NCI-H748 treated with DMSO at 0.1 percent for 48 hours (cell line): Measurements from ENCODE around the gene PCYT1A.

Experiments used
- DNase-seq: peaks from one replicate; lab custom pipeline; 2025; lab: John Stamatoyannopoulos, UW

The PCYT1A gene

GRCh38 chr3:196237203-196237602 is 50.3 kb downstream of the PCYT1A start:
- DNase-seq, result no peak

- no peak for DNase-seq
Measured at GRCh38 chr3:196236223-196236622, 51.3 kb downstream of the PCYT1A start.

DNA sequence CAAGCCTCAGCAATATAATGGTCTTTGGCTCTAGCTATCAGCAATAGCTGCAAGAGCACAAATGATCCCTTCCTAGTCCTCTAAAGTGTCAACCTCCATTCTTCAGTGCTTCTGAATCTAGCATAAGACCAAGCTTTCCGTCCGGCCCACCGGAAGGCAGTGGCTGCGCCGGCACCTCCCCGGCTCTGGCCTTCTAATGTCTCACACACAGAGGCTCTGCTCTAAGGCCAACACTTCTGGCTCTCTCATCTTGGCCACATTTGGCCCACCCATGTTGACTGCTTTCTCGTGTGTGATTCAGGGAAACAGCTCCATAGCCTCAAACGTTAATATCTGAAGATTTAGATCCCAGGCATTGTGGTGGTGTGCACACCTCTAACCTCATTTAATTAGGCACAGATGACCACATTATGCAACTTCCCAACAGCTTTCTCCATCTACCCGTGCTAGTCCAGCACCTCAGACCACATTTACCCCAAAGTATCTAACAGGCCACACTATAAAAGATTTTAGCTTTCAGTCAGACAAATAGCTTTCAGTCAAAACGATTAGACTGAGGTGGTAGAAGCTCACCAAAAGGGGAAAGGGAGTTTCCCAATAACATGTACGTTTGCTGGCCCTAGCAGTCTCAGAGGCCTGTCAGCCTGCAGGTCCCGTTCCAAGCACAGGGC is 51.9 kb downstream of the PCYT1A start:
- no peak for DNase-seq

DNA sequence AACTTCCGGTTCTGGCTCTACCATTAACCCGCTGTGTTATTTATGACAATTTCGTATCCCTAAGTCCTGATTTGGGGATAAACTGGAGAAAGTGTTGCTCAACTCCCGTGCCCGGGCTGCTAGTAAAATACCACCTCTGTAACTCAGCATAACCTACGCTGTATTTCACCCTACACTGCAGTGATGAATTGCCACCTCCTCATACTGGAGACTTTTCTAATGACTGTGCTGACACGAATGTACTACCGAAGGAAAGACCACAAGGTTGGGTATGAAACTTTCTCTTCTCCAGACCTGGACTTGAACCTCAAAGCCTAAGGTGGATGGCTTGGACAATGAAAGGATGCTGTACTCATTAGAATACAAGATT is 54.7 kb downstream of the PCYT1A start:
- DNase-seq, result no peak

DNA sequence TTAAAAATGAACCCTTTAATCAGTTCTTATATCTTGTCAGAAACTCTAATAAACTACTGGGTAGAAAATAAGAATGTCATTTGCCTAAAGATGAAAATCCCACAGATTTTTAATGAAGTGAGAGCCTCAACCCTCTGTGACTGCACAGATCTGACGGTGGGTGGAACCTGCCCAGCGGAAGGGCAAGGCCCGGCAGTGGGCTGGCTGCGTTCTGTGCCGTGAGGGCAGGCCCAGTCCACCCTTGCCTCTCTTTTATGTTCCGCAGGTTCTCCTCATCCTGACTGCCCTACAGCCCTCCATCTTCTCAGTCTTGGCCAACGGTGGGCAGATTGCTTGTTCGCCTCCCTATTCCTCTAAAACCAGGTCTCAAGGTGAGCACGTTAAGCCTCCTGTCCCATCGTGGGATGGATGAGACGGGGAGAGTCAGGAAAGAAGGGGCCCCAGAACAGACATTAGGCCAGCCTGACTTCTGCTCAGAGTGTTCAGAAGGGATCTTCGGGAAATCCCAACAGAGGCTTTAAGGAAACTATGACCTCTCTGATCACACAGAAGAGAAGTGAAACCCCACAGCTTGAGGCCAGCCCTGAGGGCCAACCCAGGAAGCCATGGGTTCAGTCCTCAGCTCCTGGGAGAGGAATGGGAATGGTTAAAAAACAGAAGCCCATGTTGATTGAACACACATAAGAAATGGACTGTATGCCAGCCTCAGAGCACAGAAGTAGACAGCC is 55.2 kb downstream of the PCYT1A start:
- DNase-seq, result no peak

- DNase-seq, result no peak
Measured at GRCh38 chr3:196227629-196228493, 59.7 kb downstream of the PCYT1A start.

GRCh38 chr3:196227121-196227561 is 60.4 kb downstream of the PCYT1A start:
- no peak for DNase-seq

GRCh38 chr3:196225763-196226364 is 61.7 kb downstream of the PCYT1A start:
- DNase-seq, result no peak

- no peak for DNase-seq
Measured at GRCh38 chr3:196225086-196225485, 62.4 kb downstream of the PCYT1A start.

DNA sequence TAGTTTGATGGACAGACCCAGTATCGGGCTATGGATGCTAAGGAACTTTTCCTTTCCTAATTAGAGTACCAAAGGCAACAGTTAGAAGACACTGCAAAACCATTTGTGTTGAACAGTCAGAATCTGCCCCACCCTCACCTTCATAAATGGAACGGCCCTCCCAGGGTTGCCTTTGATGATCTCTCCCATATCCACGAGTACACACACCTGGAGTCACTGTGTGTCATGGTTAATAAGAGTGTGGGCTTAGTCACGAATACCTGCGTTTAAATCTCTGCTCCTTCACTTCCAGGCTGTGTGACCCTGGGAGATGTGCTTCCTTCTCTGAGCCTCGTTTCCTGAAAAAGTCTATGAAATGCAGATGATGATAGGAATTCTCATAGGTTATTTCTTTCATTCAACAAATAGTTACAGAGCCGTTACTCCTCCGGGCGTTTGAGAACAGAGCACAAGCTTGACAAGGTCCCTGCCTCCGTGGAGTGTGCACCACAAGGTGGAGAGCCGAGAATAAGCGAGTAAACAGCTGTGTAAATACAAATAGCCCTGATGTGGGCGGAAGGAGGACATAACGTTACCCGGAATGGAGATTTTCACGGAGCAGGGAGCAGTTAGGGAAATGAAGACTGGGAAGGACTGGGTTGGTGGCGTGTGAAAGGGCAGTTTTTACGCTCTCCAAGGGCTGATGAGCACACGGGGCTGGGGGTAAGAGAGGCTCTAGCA is 64.5 kb downstream of the PCYT1A start:
- no peak for DNase-seq

DNA sequence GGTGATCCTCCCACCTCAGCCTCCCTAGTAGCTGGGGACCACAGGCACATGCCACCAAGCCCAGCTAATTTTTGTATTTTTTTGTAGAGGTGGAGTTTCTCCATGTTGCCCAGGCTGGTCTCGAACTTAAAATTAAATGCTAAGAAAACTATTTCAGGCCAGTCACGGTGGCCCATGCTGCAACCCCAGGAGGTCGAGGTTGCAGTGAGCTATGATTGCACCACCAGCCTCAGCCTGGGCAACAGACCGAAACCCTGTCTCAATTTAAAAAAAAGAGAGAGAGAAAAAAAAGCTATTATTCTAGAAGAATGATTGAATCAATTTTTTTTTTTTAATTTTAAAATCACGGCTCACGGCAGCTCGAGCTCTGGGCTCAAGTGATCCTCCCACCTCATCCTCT is 66.5 kb downstream of the PCYT1A start:
- no peak for DNase-seq

GRCh38 chr3:196220587-196220986 is 66.9 kb downstream of the PCYT1A start:
- no peak for DNase-seq

GRCh38 chr3:196219970-196220311 is 67.6 kb downstream of the PCYT1A start:
- DNase-seq, result no peak

DNA sequence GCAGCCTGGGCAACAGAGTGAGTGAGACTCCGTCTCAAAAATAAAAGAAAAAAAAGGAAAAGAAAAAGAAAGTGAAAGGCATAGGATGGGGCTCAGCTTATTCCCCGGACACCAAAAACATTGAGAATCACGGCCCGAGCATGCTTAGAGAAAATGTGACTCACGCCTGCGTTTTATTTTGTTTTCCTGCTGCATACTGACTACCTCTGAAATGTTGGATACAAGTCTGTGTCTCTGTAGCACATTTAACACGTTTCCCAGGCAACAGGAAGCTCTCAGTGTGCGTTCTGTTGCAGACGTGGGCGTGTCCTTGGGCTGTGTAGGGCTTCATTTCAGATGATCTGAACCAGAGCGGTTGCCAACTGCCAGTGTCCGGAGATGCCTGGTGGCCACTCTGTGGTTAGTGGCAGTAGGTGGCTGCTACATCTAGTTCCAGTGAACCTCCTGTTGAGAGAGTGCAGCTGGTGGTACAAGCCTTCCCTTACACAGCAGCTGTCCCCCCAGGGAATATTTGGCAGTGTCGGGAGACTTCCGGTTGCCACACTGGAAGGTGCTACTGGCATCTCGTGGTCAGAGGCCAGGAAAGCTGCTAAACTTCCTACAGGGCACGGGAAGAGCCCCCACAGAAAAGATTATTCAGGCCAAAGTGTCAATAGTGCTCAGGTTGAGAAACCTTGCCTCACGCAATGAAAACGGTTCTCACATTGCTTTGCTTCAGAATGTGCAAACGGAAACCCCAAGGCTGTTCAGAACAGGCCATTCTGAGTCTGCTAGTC is 68.1 kb downstream of the PCYT1A start:
- peak; percentile 29 for DNase-seq

DNA sequence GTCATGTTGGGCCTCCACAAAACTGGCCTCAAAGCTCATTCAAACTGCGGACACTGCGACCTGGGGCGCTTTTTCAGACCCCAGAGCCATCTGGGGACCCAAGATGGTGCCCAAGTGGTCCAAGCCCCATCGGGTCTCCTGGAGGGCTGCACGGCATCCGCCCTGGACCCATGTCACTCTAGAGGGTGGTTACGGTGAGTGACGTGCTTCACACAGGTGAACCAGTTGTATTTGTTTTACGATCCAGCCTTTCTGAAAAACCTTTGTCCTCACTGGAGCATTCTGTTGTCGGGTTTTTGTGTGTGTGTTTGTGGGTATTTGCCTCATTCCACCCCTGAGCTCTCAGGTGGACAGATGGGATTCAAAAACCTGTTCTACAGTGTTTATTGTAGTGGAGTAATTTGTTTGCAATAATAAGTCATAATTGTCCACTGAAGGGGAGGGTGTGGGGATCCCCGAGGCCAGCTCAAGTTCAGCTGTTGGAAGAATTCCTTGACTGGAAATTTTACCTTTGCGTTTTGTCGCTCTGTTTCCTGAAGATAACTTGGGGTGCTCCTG is 69.3 kb downstream of the PCYT1A start:
- peak; percentile 23 for DNase-seq

- no peak for DNase-seq
Measured at GRCh38 chr3:196217307-196218154, 70.0 kb downstream of the PCYT1A start.

DNA sequence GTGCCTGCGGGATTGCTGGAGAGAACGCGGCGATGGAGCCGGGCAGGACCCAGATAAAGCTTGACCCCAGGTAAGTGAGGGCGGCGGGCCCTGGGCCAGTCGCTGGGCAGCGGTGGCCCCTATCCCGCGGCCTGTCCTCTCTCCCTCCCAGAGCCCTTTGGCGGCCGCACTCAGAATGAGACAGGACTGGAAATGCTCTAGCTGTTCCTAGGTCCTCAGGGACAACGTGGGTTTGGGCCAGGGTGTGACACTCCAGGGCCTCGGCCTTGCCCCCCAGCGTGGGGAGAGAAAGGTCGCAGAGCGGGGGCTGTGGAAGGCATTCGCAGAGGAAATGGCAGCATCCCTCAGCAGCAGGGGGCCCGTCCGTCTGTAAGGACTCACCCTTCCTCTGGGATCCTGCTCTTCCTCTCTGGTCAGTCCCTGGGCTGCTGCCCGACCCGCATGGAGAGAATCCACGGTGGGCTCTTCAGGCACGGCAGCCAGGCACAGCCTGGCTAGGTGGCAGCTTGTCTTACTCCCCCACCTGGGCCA is 70.8 kb downstream of the PCYT1A start:
- DNase-seq, result no peak

GRCh38 chr3:196216089-196216564 is 71.4 kb downstream of the PCYT1A start, which contains the start of gene SLC51A:
Gene SLC51A (plus strand): TSS chr3:196216534. CDS start chr3:196216713, 179 bp downstream.
- DNase-seq, result no peak

DNA sequence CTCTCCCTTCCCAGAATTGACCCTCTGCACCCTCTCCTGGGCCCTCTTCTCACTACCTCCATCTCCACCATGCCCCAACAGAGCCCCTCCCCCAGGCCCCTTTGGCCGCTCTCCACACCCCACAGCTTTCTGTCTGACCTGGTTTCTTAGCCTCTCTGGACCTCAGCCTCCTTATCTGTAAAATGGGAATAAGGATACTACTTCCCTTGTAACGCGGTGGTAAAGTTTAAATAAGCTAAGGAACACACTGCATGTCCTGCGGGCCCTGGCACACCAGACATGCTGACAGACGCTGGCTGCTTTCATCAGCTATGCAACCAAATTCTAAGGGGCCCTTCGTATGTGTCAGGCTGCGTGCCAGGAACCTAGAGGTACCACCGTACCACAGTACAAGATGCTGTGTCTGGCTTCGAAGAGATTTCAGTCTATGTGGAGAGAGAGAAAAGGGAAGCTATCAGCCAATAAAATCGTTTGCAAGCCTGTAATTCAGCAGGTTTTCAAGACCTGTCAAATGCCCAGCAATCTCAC is 72.0 kb downstream of the PCYT1A start:
- no peak for DNase-seq
